GM10847 (cell line): ENCODE measurements around the gene SETD2.

ENCODE experiments used
- POLR2A ChIP-seq: IDR thresholded peaks from 2 replicates; pipeline ENCODE4 v1.6.1; 2011; ENCODE audit not compliant: insufficient read length; ENCODE audit errors: extremely low read depth

The SETD2 gene

DNA sequence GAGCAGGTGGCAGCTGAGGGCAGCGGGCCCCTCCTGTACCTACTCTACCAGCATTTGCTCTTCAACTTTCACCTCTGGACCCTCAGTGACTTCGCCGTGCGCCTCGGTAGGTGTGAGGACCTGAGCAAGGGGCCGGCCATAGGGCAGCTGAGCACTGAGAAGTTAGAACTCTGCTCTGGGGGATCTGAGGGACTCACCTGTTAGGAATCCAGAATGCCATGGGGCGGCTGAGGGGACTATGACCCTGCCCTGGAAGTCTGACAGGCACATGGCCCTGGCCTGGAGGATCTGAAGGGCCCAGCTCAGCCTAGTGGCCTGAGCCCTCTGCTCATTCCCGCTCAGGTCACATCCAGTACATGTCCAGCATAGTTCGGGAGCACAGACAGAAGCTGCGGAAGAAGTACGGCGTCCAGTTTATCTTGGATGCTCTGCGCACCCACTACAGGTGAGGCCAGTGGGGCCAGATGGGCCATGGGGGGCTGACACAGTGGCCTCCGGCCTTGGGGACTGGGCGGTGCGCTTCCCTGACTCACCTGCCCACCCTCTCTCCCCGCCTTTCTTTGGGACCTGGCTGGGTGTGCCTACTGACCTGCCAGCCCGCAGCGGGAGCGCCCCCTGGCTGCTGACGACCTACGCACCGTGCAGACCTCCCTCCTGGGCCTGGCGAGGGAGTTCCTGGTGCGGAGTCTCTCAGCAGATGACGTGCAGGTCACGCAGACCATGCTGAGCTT lies 165.6 kb downstream of the SETD2 start:
- no peak for TF ChIP-seq POLR2A

- no peak for TF ChIP-seq POLR2A
Observed at GRCh38 chr3:46997453-46998091, 166.3 kb downstream of the SETD2 start.

DNA sequence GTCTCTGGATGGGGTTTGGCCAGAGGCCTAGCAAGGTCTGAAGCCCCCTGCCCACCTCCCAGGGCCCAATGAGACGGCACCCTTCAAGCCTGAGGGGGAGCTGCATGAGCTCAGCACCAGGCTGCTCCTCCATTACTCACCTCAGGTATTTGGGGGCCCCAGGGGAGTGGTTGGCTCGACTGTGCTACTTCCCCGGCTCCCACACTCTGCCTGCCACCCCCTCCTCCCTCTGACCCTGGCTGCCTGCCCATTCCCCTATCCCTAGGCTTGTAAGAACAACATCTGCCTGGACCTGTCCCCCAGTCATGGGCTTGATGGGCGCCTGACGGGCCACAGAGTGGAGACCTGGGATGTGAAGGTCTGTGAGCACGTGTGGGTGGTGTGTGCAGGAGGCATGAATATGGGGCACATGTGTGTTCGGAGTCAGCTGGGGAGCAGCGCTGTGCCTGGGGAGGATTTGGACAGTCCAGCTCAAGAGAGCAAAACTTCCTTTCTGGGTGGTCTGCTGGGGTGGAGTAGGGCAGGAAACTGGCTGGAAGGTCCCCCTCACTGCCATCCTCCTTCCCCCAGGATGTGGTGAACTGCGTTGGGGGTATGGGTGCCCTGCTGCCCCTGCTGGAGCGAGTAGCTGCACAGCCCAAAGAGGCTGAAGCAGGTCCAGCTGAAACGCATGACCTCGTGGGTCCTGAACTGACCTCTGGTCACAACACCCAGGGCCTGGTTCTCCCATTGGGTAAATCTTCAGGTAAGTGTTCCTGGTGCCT lies 167.0 kb downstream of the SETD2 start:
- no peak for TF ChIP-seq POLR2A

GRCh38 chr3:46995901-46996562 lies 167.9 kb downstream of the SETD2 start:
- no peak for TF ChIP-seq POLR2A

GRCh38 chr3:46994801-46995731 lies 168.8 kb downstream of the SETD2 start:
- TF ChIP-seq POLR2A, result no peak

DNA sequence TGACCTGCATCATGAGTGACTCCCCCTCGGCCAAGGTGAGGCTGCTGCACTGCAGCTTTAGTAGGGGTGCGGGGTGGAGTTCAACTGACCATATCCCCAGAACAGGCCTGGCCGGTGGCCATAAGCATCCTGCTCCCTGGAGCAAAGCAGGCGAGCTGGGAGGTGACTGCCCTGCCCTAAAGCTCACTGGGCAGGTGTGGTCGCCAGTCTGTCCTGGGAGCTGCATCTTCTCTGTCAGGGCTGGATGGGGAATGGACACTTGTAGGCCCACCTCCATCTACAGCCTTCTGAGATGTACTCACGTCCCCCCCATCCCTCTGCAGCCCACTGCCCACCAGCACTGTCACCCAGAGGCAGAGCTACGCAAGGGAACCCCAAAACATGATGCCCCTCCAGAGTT lies 169.9 kb downstream of the SETD2 start:
- no peak for TF ChIP-seq POLR2A

DNA sequence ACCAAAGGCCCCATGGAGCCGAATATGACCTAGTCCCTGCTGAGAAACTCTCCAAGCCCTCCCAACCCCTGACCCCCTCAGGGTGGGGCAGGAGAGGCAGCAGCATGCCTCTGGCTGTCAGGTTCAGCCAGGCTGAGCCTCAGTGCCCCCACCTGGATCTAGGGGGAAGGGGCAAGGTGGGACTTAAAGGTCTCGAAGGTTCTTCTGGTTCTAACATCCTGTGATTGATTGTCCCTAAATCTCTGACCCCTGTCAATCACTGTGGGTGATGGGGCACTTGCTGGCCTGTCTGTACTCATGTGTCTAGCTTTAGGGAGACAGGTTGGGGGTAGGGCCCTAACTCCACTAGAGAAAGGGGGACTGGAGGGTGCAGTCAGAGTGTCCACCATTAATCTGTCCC lies 170.6 kb downstream of the SETD2 start:
- TF ChIP-seq POLR2A, result no peak

GRCh38 chr3:46992231-46992630 lies 171.7 kb downstream of the SETD2 start:
- no peak for TF ChIP-seq POLR2A

GRCh38 chr3:46991406-46992165 lies 172.3 kb downstream of the SETD2 start:
- TF ChIP-seq POLR2A, result no peak

GRCh38 chr3:46990573-46991374 lies 173.1 kb downstream of the SETD2 start:
- TF ChIP-seq POLR2A, result no peak

- TF ChIP-seq POLR2A, result no peak
Observed at GRCh38 chr3:46989146-46989810, 174.6 kb downstream of the SETD2 start.

DNA sequence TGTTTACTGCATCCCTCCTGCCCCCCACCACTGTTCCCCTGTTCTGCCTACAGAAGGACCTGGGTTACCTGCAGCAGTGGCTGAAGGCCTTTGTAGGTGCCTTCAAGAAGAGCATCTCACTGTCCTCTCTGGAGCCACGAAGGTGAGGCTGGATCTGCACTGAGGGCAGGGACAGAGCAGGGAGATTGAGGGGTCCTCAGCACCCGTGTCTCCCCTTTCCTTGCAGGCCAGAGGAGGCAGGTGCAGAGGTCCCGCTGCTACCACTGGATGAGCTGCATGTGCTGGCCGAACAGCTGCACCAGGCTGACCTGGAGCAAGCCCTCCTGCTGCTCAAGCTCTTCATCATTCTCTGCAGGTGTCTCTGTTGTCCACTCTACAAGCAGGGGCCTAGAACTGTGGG lies 175.3 kb downstream of the SETD2 start:
- TF ChIP-seq POLR2A, result no peak
